Right lobe of liver (tissue), 4 donors: Measurements from ENCODE around the gene GALK1.

Experiments
- CTCF ChIP-seq, 4 donors: fragments of 200-600 bp in 3 of 4; fragments of 450-650 bp in 1 of 4; IDR thresholded peaks; one replicate each; pipeline versions ENCODE4 v1.5.1 to v1.8.0; 2016 to 2022; ENCODE audit warnings: antibody characterized with exemption in 4 of 4, mild to moderate bottlenecking in 2 of 4
- POLR2A ChIP-seq: fragments of 450-650 bp; IDR thresholded peaks from one replicate; pipeline ENCODE4 v1.6.1; 2017; ENCODE audit warnings: antibody characterized with exemption, mild to moderate bottlenecking
- donor health status: DM: no; HTN: no; CAD: no.
- donor health status: DM: no; HTN: no; CAD: no.
- donor health status: DM: no; HTN: yes; CAD: no.

- no peak for TF ChIP-seq POLR2A
- no peak for TF ChIP-seq CTCF (IDR thresholded peaks at IDR 0.05)
Measured at GRCh38 chr17:75774471-75774990, 9.5 kb upstream of the GALK1 start.
